ENCODE results near the gene TMEM87A.

DNA sequence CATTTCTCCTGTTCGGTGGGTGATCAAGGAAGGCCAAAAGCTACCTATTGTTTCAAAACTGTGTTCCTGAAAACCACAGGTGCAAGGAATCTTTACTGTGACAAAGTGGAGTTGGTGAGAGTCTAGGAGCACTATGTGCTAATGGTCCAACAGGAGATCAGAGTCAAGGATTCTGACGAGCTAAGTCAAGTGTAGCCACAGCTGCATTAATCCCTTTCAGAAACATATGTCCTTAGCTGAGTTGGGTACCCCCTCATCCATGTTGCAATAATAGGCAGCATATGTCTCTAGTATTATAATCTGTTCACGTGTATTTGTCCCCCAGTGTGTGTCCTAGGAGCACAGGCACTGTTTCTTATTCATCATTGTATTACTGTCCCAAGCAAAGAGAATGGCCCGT is 66.8 kb downstream of the TMEM87A start:
- TF ChIP-seq POLR2AphosphoS5 (IDR thresholded peaks at IDR 0.05) = no peak
- TF ChIP-seq CTCF (IDR thresholded peaks at IDR 0.05 in 8 of 11, conservative IDR thresholded peaks at IDR 0.05 in 3 of 11) = no peak
- TF ChIP-seq POLR2A (IDR thresholded peaks at IDR 0.05) = no peak

All from spleen (tissue), 7 donors.